ENCODE data around the gene TTN.

The TTN gene

GRCh38 chr2:178707476-178707875, 99.7 kb downstream of the TTN start:
- no peak for TF ChIP-seq CTCF (conservative IDR thresholded peaks at IDR 0.05; ENCODE audit: low read depth, low read length)
- no peaks in the 10 kb centered on the region for H3K27me3 ChIP-seq (ENCODE audit: insufficient read depth, low read depth)
- H3K4me3 ChIP-seq (IDR thresholded peaks at IDR 0.05; ENCODE audit: insufficient read depth, low read depth, low read length), result no peak overlapping the region
- no peaks in the 10 kb centered on the region for H3K79me2 ChIP-seq (ENCODE audit: insufficient read depth, low read depth)
- no peak overlapping the region for H3K4me2 ChIP-seq
- no peak overlapping the region for H2AFZ ChIP-seq (ENCODE audit: low read depth)
- H3K9ac ChIP-seq, result no peak overlapping the region
- no peaks in the 10 kb centered on the region for H4K20me1 ChIP-seq (ENCODE audit: insufficient read depth)
- no peaks in the 10 kb centered on the region for H3K36me3 ChIP-seq (ENCODE audit: insufficient read depth)
- H3K27ac ChIP-seq, result no peak overlapping the region
- H3K4me1 ChIP-seq (ENCODE audit: low read depth, poor library complexity, severe bottlenecking), result no peaks in the 10 kb centered on the region

DNA sequence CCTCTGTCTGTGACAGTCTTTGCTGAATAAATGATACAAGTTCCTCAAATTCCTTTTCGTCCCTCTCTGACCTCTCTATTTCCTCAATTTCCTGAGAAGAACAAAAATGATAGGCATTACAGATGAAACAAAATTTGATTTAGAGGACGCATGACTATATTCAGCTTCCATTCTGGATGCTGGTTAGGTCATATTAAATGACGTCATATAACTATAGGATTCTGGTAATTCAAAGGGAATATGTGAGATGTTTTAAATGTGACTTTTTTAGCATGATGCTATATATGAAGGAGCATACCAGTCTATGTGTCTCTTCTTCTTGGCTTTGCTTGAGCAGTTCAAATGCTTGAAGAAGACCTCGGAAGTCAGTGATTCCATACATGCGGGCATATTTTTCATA, 102.3 kb downstream of the TTN start:
- TF ChIP-seq CTCF (conservative IDR thresholded peaks at IDR 0.05; ENCODE audit: low read depth, low read length), result no peak

GRCh38 chr2:178702361-178702760, 104.9 kb downstream of the TTN start:
- Histone ChIP-seq H3K36me3 (ENCODE audit: insufficient read depth) (no peaks in the 10 kb centered on the region), H3K4me2 (no peak overlapping the region), H2AFZ (ENCODE audit: low read depth) (no peak overlapping the region), H3K4me3 (IDR thresholded peaks at IDR 0.05; ENCODE audit: insufficient read depth, low read depth, low read length) (no peak overlapping the region), H3K27ac (no peak overlapping the region), H3K4me1 (ENCODE audit: low read depth, poor library complexity, severe bottlenecking) (no peaks in the 10 kb centered on the region), H3K9ac (no peak overlapping the region), H4K20me1 (ENCODE audit: insufficient read depth) (no peaks in the 10 kb centered on the region), H3K79me2 (ENCODE audit: insufficient read depth, low read depth) (no peaks in the 10 kb centered on the region), H3K27me3 (ENCODE audit: insufficient read depth, low read depth) (no peaks in the 10 kb centered on the region)
- no peak for TF ChIP-seq CTCF (conservative IDR thresholded peaks at IDR 0.05; ENCODE audit: low read depth, low read length)

More for the DNA sequence above, 102.3 kb downstream of the TTN start:
- Histone ChIP-seq H3K27ac (no peak overlapping the region), H3K4me2 (no peak overlapping the region), H3K79me2 (ENCODE audit: insufficient read depth, low read depth) (no peaks in the 10 kb centered on the region), H4K20me1 (ENCODE audit: insufficient read depth) (no peaks in the 10 kb centered on the region), H3K9ac (no peak overlapping the region), H3K4me3 (IDR thresholded peaks at IDR 0.05; ENCODE audit: insufficient read depth, low read depth, low read length) (no peak overlapping the region), H3K36me3 (ENCODE audit: insufficient read depth) (no peaks in the 10 kb centered on the region), H2AFZ (ENCODE audit: low read depth) (no peak overlapping the region), H3K27me3 (ENCODE audit: insufficient read depth, low read depth) (no peaks in the 10 kb centered on the region), H3K4me1 (ENCODE audit: low read depth, poor library complexity, severe bottlenecking) (no peaks in the 10 kb centered on the region)

GRCh38 chr2:178700922-178701342, 106.3 kb downstream of the TTN start:
- no peak overlapping the region for H3K9ac ChIP-seq
- H3K27me3 ChIP-seq (ENCODE audit: insufficient read depth, low read depth), result no peaks in the 10 kb centered on the region
- H3K36me3 ChIP-seq (ENCODE audit: insufficient read depth), result no peaks in the 10 kb centered on the region
- H3K27ac ChIP-seq, result no peak overlapping the region
- H3K4me1 ChIP-seq (ENCODE audit: low read depth, poor library complexity, severe bottlenecking), result no peaks in the 10 kb centered on the region
- H3K4me3 ChIP-seq (IDR thresholded peaks at IDR 0.05; ENCODE audit: insufficient read depth, low read depth, low read length), result no peak overlapping the region
- H3K79me2 ChIP-seq (ENCODE audit: insufficient read depth, low read depth), result no peaks in the 10 kb centered on the region
- peak; percentile 89 for TF ChIP-seq CTCF (conservative IDR thresholded peaks at IDR 0.05; ENCODE audit: low read depth, low read length)
- H2AFZ ChIP-seq (ENCODE audit: low read depth), result no peak overlapping the region
- H4K20me1 ChIP-seq (ENCODE audit: insufficient read depth), result no peaks in the 10 kb centered on the region
- H3K4me2 ChIP-seq, result no peak overlapping the region

All from KMS-11 (cell line).